Measurements from ENCODE around the gene LHX6.

LHX6 gene

GRCh38 chr9:122234022-122234748, 5.4 kb upstream of the LHX6 start:
- DNase-seq (ENCODE audit: low read depth in 2 of 2) = no peak

GRCh38 chr9:122232796-122233306, 4.1 kb upstream of the LHX6 start:
- DNase-seq (ENCODE audit: low read depth in 2 of 2) = no peak

GRCh38 chr9:122229485-122229837, 704 bp upstream of the LHX6 start:
- no peak for DNase-seq (ENCODE audit: low read depth in 2 of 2)

GRCh38 chr9:122228191-122228567, 578 bp downstream of the LHX6 start:
- no peak for DNase-seq (ENCODE audit: low read depth in 2 of 2)

- no peak for DNase-seq (ENCODE audit: low read depth in 2 of 2)
Observed at GRCh38 chr9:122227575-122227900, 1.2 kb downstream of the LHX6 start.

GRCh38 chr9:122226758-122227574, 1.8 kb downstream of the LHX6 start:
- DNase-seq (ENCODE audit: low read depth in 2 of 2) = no peak

GRCh38 chr9:122226142-122226757, 2.5 kb downstream of the LHX6 start:
- no peak for DNase-seq (ENCODE audit: low read depth in 2 of 2)

- DNase-seq (ENCODE audit: low read depth in 2 of 2) = no peak
Observed at GRCh38 chr9:122225312-122226141, 3.2 kb downstream of the LHX6 start.

GRCh38 chr9:122223435-122223834, 5.3 kb downstream of the LHX6 start:
- no peak for DNase-seq (ENCODE audit: low read depth in 2 of 2)

GRCh38 chr9:122222791-122223190, 6.0 kb downstream of the LHX6 start:
- no peak for DNase-seq (ENCODE audit: low read depth in 2 of 2)

- DNase-seq (ENCODE audit: low read depth in 2 of 2) = no peak
Observed at GRCh38 chr9:122221183-122221811, 7.5 kb downstream of the LHX6 start.

- DNase-seq (ENCODE audit: low read depth in 2 of 2) = no peak
Observed at GRCh38 chr9:122220673-122221182, 8.0 kb downstream of the LHX6 start.

GRCh38 chr9:122219856-122220672, 8.7 kb downstream of the LHX6 start:
- DNase-seq (ENCODE audit: low read depth in 2 of 2) = no peak

- no peak for DNase-seq (ENCODE audit: low read depth in 2 of 2)
Observed at GRCh38 chr9:122218935-122219855, 9.6 kb downstream of the LHX6 start.

GRCh38 chr9:122218071-122218934, 10.5 kb downstream of the LHX6 start:
- DNase-seq (ENCODE audit: low read depth in 2 of 2) = no peak

GRCh38 chr9:122217640-122218039, 11.1 kb downstream of the LHX6 start:
- no peak for DNase-seq (ENCODE audit: low read depth in 2 of 2)

GRCh38 chr9:122216798-122217418, 11.8 kb downstream of the LHX6 start:
- DNase-seq (ENCODE audit: low read depth in 2 of 2) = no peak

All from fibroblast of skin of left quadriceps (primary cell).